Neural progenitor cell (in vitro differentiated cells): ENCODE results near the gene SLC7A5. TPM values are rescaled to one million over a fixed set of nuclear protein-coding genes. Genes with fewer than 3 reads are reported as not detected.
A peak's percentile ranks its signal among the peaks of the same experiment; 100 is the strongest.
"Not testable (repeated sequence)": the region's sequence is repeated elsewhere in the genome, so short reads cannot be mapped to it uniquely, and the experiment has no call there.

ENCODE experiments used
- DNase-seq: peaks from one replicate; pipeline ENCODE4 v3.0.0-alpha.2; 2016; ENCODE audit warnings: low spot score
- H2AFZ ChIP-seq: fragments of 200-600 bp; sonication (generic); replicated peaks from 2 replicates; pipeline ENCODE4 v1.6.1; 2016; ENCODE audit warnings: antibody characterized with exemption
- H3F3A ChIP-seq: fragments of 200-600 bp; sonication (generic); 2 replicates; pipeline ENCODE4 v1.6.1; 2016; ENCODE audit warnings: antibody characterized with exemption, low read depth
- H3K27ac ChIP-seq: fragments of 200-600 bp; sonication (generic); 2 replicates; pipeline ENCODE4 v1.5.1; 2016; ENCODE audit warnings: mild to moderate bottlenecking
- H3K27me3 ChIP-seq: fragments of 200-600 bp; sonication (generic); 2 replicates; pipeline ENCODE4 v1.6.1; 2016; ENCODE audit warnings: mild to moderate bottlenecking, moderate library complexity
- H3K36me3 ChIP-seq: fragments of 200-600 bp; sonication (generic); 2 replicates; pipeline ENCODE4 v1.5.1; 2016
- H3K4me1 ChIP-seq: fragments of 200-600 bp; sonication (generic); 2 replicates; pipeline ENCODE4 v1.6.1; 2016; ENCODE audit warnings: mixed run types
- H3K4me2 ChIP-seq: fragments of 200-600 bp; sonication (generic); 2 replicates; pipeline ENCODE4 v1.6.1; 2016
- H3K4me3 ChIP-seq: fragments of 200-600 bp; sonication (generic); 2 replicates; pipeline ENCODE4 v1.5.1; 2016
- H3K79me2 ChIP-seq: fragments of 200-600 bp; sonication (generic); 2 replicates; pipeline ENCODE4 v1.6.1; 2016; ENCODE audit warnings: low read depth
- H3K9ac ChIP-seq: fragments of 200-600 bp; sonication (generic); 2 replicates; pipeline ENCODE4 v1.6.1; 2016
- H3K9me3 ChIP-seq: fragments of 200-600 bp; sonication (generic); 2 replicates; pipeline ENCODE4 v1.5.1; 2016; ENCODE audit warnings: low read depth
- H4K20me1 ChIP-seq: fragments of 200-600 bp; sonication (generic); 2 replicates; pipeline ENCODE4 v1.6.1; 2016; ENCODE audit warnings: low read depth
- H3K27ac Mint-ChIP-seq: 3 replicates; pipeline ENCODE4 v1.8.0; 2021; ENCODE audit warnings: mixed read lengths
- H3K27me3 Mint-ChIP-seq: 2 replicates; pipeline ENCODE4 v1.8.0; 2022; ENCODE audit warnings: low read depth, mild to moderate bottlenecking, inconsistent platforms, moderate library complexity, mixed read lengths; ENCODE audit not compliant: insufficient read depth
- H3K36me3 Mint-ChIP-seq: 3 replicates; pipeline ENCODE4 v1.8.0; 2021; ENCODE audit warnings: mixed read lengths
- H3K4me1 Mint-ChIP-seq: 3 replicates; pipeline ENCODE4 v1.8.0; 2021; ENCODE audit warnings: mixed read lengths
- H3K4me3 Mint-ChIP-seq: 3 replicates; pipeline ENCODE4 v1.8.0; 2021; ENCODE audit warnings: mild to moderate bottlenecking, moderate library complexity, mixed read lengths
- H3K9me3 Mint-ChIP-seq: 3 replicates; pipeline ENCODE4 v1.8.0; 2020; ENCODE audit warnings: mixed read lengths
- EZH2 ChIP-seq: fragments of 200-600 bp; sonication (generic); IDR thresholded peaks from 2 replicates; pipeline ENCODE4 v1.6.1; 2017; ENCODE audit warnings: antibody characterized with exemption, mild to moderate bottlenecking, moderate library complexity
- EZH2phosphoT487 ChIP-seq: fragments of 200-600 bp; sonication (generic); IDR thresholded peaks from 2 replicates; pipeline ENCODE4 v1.6.1; 2017; ENCODE audit warnings: antibody characterized with exemption
- total RNA-seq: library from RNA; depleted of rRNA; stranded (reverse); fragments of >200 nt; gene quantifications from 2 replicates; pipeline ENCODE4 v1.2.3, GENCODE V29; 2015; ENCODE audit warnings: low replicate concordance
- TF ChIP-seq, protein P1 (sequence below): fragments of 200-600 bp; sonication (generic); IDR thresholded peaks from 2 replicates; pipeline ENCODE4 v1.5.1; 2017; ENCODE audit warnings: antibody characterized with exemption, mild to moderate bottlenecking

The SLC7A5 gene
- total RNA-seq, 1 donor from 2014 or later, result 2.8 TPM

GRCh38 chr16:87882436-87883019 is 13.2 kb upstream of the SLC7A5 start:
- no peak for DNase-seq
- peaks cover 14% of the 10 kb centered on the region for H3K4me1 Mint-ChIP-seq
- Histone ChIP-seq H3K4me3 (no peak overlapping the region), H3K9ac (no peak overlapping the region), H3K9me3 (no peaks in the 10 kb centered on the region), H3K36me3 (no peaks in the 10 kb centered on the region), H3K4me2 (no peak overlapping the region), H3K27ac (no peak overlapping the region), H2AFZ (no peak overlapping the region), H3F3A (peaks cover 9% of the 10 kb centered on the region), H3K27me3 (no peaks in the 10 kb centered on the region), H3K4me1 (no peaks in the 10 kb centered on the region), H3K79me2 (no peaks in the 10 kb centered on the region), H4K20me1 (no peaks in the 10 kb centered on the region)
- no peak overlapping the region for H3K27ac Mint-ChIP-seq
- peaks cover 14% of the 10 kb centered on the region for H3K27me3 Mint-ChIP-seq
- H3K36me3 Mint-ChIP-seq, result no peaks in the 10 kb centered on the region
- TF ChIP-seq EZH2, result no peak
- TF ChIP-seq, protein P1, sequence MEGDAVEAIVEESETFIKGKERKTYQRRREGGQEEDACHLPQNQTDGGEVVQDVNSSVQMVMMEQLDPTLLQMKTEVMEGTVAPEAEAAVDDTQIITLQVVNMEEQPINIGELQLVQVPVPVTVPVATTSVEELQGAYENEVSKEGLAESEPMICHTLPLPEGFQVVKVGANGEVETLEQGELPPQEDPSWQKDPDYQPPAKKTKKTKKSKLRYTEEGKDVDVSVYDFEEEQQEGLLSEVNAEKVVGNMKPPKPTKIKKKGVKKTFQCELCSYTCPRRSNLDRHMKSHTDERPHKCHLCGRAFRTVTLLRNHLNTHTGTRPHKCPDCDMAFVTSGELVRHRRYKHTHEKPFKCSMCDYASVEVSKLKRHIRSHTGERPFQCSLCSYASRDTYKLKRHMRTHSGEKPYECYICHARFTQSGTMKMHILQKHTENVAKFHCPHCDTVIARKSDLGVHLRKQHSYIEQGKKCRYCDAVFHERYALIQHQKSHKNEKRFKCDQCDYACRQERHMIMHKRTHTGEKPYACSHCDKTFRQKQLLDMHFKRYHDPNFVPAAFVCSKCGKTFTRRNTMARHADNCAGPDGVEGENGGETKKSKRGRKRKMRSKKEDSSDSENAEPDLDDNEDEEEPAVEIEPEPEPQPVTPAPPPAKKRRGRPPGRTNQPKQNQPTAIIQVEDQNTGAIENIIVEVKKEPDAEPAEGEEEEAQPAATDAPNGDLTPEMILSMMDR, result no peak
- no peak for TF ChIP-seq EZH2phosphoT487
- no peak overlapping the region for H3K4me3 Mint-ChIP-seq
- peaks cover 5% of the 10 kb centered on the region for H3K9me3 Mint-ChIP-seq

DNA sequence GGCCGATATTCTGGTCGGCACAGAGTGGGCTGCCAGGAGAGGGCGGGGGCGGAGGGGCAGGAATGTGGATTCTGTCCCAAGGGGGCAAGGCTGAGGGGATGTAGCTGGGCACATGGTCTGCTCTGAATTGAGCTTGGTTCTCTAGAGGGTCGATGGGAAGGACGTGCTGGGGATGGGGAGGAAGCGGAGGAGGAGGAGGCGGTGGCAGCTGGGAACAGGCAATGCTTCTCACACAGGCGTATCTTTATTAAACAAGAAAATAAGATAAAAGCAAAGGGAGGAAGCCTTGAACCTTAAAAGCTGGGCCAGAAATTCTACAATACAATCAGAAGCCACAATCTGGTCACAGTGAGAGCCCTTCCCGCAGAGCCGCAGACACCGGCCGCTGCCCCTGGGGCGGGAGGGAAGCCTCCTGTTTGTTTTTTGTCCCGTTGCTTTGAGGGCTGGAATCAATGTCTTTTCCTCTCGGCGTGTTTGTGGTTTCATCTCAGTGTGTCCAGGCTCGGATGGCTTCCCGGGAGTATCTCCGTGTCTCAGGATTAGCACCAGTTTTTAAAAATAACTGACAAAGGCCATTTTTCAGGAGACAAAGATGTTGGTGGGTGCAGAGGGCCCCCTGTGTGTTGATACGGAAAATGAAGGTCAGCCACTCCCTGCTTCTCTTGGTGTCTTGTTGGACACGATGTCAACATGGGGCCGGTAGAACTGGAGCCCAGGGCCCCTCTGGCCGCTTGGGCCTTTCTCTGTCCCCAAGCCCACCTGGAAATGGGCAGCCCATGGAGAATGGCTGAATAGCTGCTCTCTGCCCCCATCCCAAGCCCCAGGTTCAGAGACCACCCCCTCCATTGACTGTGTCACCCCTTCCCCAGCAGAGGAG is 12.3 kb upstream of the SLC7A5 start:
- no peaks in the 10 kb centered on the region for H3K9me3 ChIP-seq
- Mint-ChIP-seq H3K4me1 (peaks cover 14% of the 10 kb centered on the region), H3K27ac (peak overlapping the region; percentile 78), H3K4me3 (no peak overlapping the region), H3K36me3 (no peaks in the 10 kb centered on the region), H3K9me3 (peaks cover 5% of the 10 kb centered on the region), H3K27me3 (peaks cover 14% of the 10 kb centered on the region)
- no peak overlapping the region for H3K9ac ChIP-seq
- H3K4me1 ChIP-seq, result no peaks in the 10 kb centered on the region
- H3K79me2 ChIP-seq, result no peaks in the 10 kb centered on the region
- H3K4me2 ChIP-seq, result no peak overlapping the region
- no peak overlapping the region for H3K4me3 ChIP-seq
- peaks cover 9% of the 10 kb centered on the region for H3F3A ChIP-seq
- H2AFZ ChIP-seq, result no peak overlapping the region
- no peaks in the 10 kb centered on the region for H4K20me1 ChIP-seq
- no peaks in the 10 kb centered on the region for H3K36me3 ChIP-seq
- H3K27ac ChIP-seq, result no peak overlapping the region
- H3K27me3 ChIP-seq, result no peaks in the 10 kb centered on the region
- DNase-seq, result no peak
- TF ChIP-seq, protein P1, result no peak

DNA sequence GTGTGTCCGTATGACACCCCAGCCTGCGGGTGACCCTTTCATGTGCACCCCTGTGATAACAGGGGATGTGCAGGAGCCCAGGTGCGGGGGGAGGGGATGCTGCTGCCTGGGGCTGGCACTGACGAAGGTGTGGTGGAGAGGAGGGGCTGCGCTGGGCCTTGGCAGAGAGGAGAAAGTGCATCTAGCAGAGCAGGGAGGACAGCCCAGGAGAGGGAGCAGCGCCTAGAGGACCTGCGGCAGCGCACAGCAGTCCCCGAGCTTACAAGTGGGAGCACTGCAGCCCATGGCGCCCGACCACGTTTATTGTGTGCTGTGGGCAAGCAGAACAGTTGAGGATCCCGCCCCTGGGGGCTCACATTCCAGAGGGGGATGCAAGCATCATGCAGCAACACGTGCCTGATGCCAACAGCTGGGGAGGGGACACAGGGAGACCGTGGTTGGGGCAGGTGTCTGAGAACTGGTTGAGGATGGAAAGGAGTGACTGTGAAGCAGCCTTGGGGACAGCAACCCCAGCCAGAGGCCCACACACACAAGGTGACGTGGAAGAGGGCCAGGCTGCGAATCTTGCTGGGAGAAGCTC is 10.9 kb upstream of the SLC7A5 start:
- no peak overlapping the region for H3K4me3 Mint-ChIP-seq
- H3K9me3 ChIP-seq, result no peaks in the 10 kb centered on the region

GRCh38 chr16:87879411-87880013 is 10.2 kb upstream of the SLC7A5 start:
- H3K4me2 ChIP-seq, H3K9me3 ChIP-seq, H3K4me3 Mint-ChIP-seq, H3K4me3 ChIP-seq, H3K4me1 ChIP-seq, DNase-seq, H3K9ac ChIP-seq, H3K36me3 Mint-ChIP-seq, H3K27ac ChIP-seq, H3K27me3 Mint-ChIP-seq, H3K36me3 ChIP-seq, H3K9me3 Mint-ChIP-seq, H3K27ac Mint-ChIP-seq, H4K20me1 ChIP-seq, H2AFZ ChIP-seq, H3K79me2 ChIP-seq: not testable (repeated sequence)
- peaks cover 17% of the 10 kb centered on the region for H3K27me3 ChIP-seq
- H3F3A ChIP-seq, result peaks cover 12% of the 10 kb centered on the region
- peaks cover 20% of the 10 kb centered on the region for H3K4me1 Mint-ChIP-seq

More for the DNA sequence above, 10.9 kb upstream of the SLC7A5 start:
- Histone ChIP-seq H3K27ac (no peak overlapping the region), H3K4me1 (no peaks in the 10 kb centered on the region), H3K36me3 (no peaks in the 10 kb centered on the region), H3K79me2 (no peaks in the 10 kb centered on the region), H4K20me1 (no peaks in the 10 kb centered on the region), H3K4me3 (no peak overlapping the region), H2AFZ (no peak overlapping the region), H3K27me3 (peaks cover 10% of the 10 kb centered on the region), H3K4me2 (no peak overlapping the region), H3K9ac (no peak overlapping the region), H3F3A (peaks cover 9% of the 10 kb centered on the region)
- no peak for TF ChIP-seq EZH2phosphoT487
- TF ChIP-seq, protein P1, result no peak
- TF ChIP-seq EZH2, result no peak
- H3K36me3 Mint-ChIP-seq, result no peaks in the 10 kb centered on the region
- peak overlapping the region; percentile 20 for H3K27ac Mint-ChIP-seq
- peaks cover 9% of the 10 kb centered on the region for H3K27me3 Mint-ChIP-seq
- H3K4me1 Mint-ChIP-seq, result peaks cover 15% of the 10 kb centered on the region
- peaks cover 5% of the 10 kb centered on the region for H3K9me3 Mint-ChIP-seq
- DNase-seq, result no peak
